ENCODE measurements around the gene LILRA2. TPM values are rescaled to one million over a fixed set of nuclear protein-coding genes. Genes with fewer than 3 reads are reported as not detected.

Gene LILRA2
- total and polyA plus RNA-seq, 10 of the 15 experiments (the other 5 are each of a cell fraction or from before 2014, with no cell fraction given), result 0.16 to 1.8 (median 0.43) TPM

DNA sequence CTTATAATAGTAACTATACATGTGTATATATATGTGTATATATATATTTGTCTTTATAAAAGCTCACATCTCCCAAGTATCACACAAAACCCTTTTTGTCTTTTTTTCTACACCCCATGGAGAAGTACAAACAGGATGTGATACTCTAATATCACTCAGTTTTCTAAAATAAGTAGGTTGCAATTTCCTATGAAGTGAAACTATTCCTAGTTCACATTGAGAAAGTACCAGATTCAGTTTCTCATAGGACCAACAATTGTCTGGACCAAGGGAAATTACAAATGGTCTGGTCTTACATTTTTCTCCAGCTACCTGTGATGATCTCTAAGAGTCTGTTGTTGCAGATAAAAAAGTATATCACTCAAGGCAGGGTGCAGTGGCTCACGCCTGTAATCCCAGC is 38.8 kb downstream of the LILRA2 start:
- peaks cover 17% of the 10 kb centered on the region for H3K9me3 ChIP-seq (replicated peaks; ENCODE audit: control insufficient read depth, insufficient read depth, low read length)
- no peak overlapping the region for H2AFZ ChIP-seq (ENCODE audit: control insufficient read depth, low read depth, low read length)
- 100% methylated on average over 1 of the region's 1 CpG for WGBS (ENCODE audit: insufficient coverage, insufficient replicate concordance, low lambda C conversion rate, missing lambda C conversion rate)
- H3K27ac ChIP-seq (ENCODE audit: control insufficient read depth, insufficient read depth), result peak overlapping the region; percentile 79
- H3K9ac ChIP-seq (ENCODE audit: control insufficient read depth, insufficient read depth, low read length), result no peak overlapping the region
- peak overlapping the region; percentile 4; the same call in 1 of the 2 replicates for H3K4me2 ChIP-seq (ENCODE audit: control insufficient read depth, insufficient read depth)
- no peak for DNase-seq (ENCODE audit: low read depth, low spot score)
- in situ Hi-C loops (cut with MboI), result no loop called here
- no peaks in the 10 kb centered on the region for H3K36me3 ChIP-seq (ENCODE audit: control insufficient read depth in 2 of 2, insufficient read depth in 2 of 2, low read length in 1 of 2)
- intact Hi-C loops (cut with micrococcal nuclease; ENCODE audit: unreplicated experiment), result loop anchor here (10.0 kb wide), 1 partner anchor 772 kb away; the partner anchor contains the start of genes RPL28 and TMEM238
- ChIA-PET SMC1A (ENCODE audit: uncharacterized antibody, unreplicated experiment) (interaction anchor here (2.0 kb wide), 1 partner anchor 61 kb away, joined by 6 read pairs; no protein-coding TSS in a partner anchor), POLR2A (interaction anchor here (0.6 kb wide), 1 partner anchor 14 kb away, joined by 3 read pairs; no protein-coding TSS in a partner anchor), RAD21 (ENCODE audit: unreplicated experiment) (no interaction called here), CTCF (interaction anchor here (0.6 kb wide), 1 partner anchor 1702 kb away, joined by 3 read pairs; the partner anchor contains the start of gene ZSCAN5A)
- no peak for ATAC-seq
- no peak overlapping the region for H3K4me3 ChIP-seq
- no peaks in the 10 kb centered on the region for H3K27me3 ChIP-seq (replicated peaks in 1 of 2; ENCODE audit: control insufficient read depth in 2 of 2, insufficient read depth in 2 of 2, low read length in 1 of 2)
- FAIRE-seq, result no peak
- BruUV-seq (replicated peaks), result no TSS peak
- H4K20me1 ChIP-seq (ENCODE audit: control insufficient read depth, insufficient read depth), result no peaks in the 10 kb centered on the region
- H3K79me2 ChIP-seq (ENCODE audit: control insufficient read depth, insufficient read depth, low read length), result peaks cover 9% of the 10 kb centered on the region
- peaks cover 26% of the 10 kb centered on the region for H3K4me1 ChIP-seq (ENCODE audit: control insufficient read depth, insufficient read depth, low read length)
- TF ChIP-seq BMI1 (IDR thresholded peaks at IDR 0.05; ENCODE audit: borderline replicate concordance), result no peak
- TF ChIP-seq MEF2A (IDR thresholded peaks at IDR 0.05; ENCODE audit: insufficient read depth, low read depth, low read length), result peak; percentile 60; the same call in 1 of the 2 replicates
- TF ChIP-seq JUNB (IDR thresholded peaks at IDR 0.05), result peak; percentile 24; the same call in 1 of the 2 replicates
- TF ChIP-seq, protein P1, sequence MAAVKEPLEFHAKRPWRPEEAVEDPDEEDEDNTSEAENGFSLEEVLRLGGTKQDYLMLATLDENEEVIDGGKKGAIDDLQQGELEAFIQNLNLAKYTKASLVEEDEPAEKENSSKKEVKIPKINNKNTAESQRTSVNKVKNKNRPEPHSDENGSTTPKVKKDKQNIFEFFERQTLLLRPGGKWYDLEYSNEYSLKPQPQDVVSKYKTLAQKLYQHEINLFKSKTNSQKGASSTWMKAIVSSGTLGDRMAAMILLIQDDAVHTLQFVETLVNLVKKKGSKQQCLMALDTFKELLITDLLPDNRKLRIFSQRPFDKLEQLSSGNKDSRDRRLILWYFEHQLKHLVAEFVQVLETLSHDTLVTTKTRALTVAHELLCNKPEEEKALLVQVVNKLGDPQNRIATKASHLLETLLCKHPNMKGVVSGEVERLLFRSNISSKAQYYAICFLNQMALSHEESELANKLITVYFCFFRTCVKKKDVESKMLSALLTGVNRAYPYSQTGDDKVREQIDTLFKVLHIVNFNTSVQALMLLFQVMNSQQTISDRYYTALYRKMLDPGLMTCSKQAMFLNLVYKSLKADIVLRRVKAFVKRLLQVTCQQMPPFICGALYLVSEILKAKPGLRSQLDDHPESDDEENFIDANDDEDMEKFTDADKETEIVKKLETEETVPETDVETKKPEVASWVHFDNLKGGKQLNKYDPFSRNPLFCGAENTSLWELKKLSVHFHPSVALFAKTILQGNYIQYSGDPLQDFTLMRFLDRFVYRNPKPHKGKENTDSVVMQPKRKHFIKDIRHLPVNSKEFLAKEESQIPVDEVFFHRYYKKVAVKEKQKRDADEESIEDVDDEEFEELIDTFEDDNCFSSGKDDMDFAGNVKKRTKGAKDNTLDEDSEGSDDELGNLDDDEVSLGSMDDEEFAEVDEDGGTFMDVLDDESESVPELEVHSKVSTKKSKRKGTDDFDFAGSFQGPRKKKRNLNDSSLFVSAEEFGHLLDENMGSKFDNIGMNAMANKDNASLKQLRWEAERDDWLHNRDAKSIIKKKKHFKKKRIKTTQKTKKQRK (IDR thresholded peaks at IDR 0.05; ENCODE audit: low read depth, low read length), result no peak
- TF ChIP-seq IKZF1 (conservative IDR thresholded peaks at IDR 0.05), result peak; percentile 60
- TF ChIP-seq MYC (IDR thresholded peaks at IDR 0.05; ENCODE audit: insufficient read depth, insufficient read length, insufficient replicate concordance, low read length, severe bottlenecking), result no peak
- TF ChIP-seq NFIC (IDR thresholded peaks at IDR 0.05; ENCODE audit: low read depth, low read length), result peak; percentile 47; the same call in 1 of the 2 replicates
- TF ChIP-seq FOXK2 (IDR thresholded peaks at IDR 0.05), result no peak
- TF ChIP-seq IKZF2 (IDR thresholded peaks at IDR 0.05), result peak; percentile 59 to 77; a peak in 3 of 4 replicates
- no peak for TF ChIP-seq ZZZ3 (IDR thresholded peaks at IDR 0.05; ENCODE audit: control insufficient read depth, insufficient read length, low read depth)
- 0 out of 2 replicates have a peak, but pooled peaks have one; percentile 13 for TF ChIP-seq MTA2 (IDR thresholded peaks at IDR 0.05; ENCODE audit: low read depth)
- peak; percentile 13; the same call in 1 of the 2 replicates for TF ChIP-seq RUNX3 (IDR thresholded peaks at IDR 0.05; ENCODE audit: low read length)
- peak; percentile 38 for TF ChIP-seq MEF2B (IDR thresholded peaks at IDR 0.05; ENCODE audit: partially characterized antibody, poor library complexity, severe bottlenecking)
- peak; percentile 46; the same call in 1 of the 2 replicates for TF ChIP-seq SPI1 (IDR thresholded peaks at IDR 0.05; ENCODE audit: borderline replicate concordance, insufficient read depth, low read depth, low read length)
- TF ChIP-seq CBX5 (IDR thresholded peaks at IDR 0.05; ENCODE audit: low read depth), result no peak
- no peak for TF ChIP-seq NFXL1 (IDR thresholded peaks at IDR 0.05; ENCODE audit: borderline replicate concordance)
- TF ChIP-seq RELB (IDR thresholded peaks at IDR 0.05; ENCODE audit: low read depth), result peak; percentile 59; the same call in 1 of the 2 replicates
- TF ChIP-seq JUND (IDR thresholded peaks at IDR 0.05; ENCODE audit: low read depth, low read length), result no peak
- 0 out of 2 replicates have a peak, but pooled peaks have one; percentile 29 for TF ChIP-seq DPF2 (IDR thresholded peaks at IDR 0.05)
- TF ChIP-seq GABPA (IDR thresholded peaks at IDR 0.05; ENCODE audit: low read depth), result no peak
- no peak for TF ChIP-seq EGR1 (IDR thresholded peaks at IDR 0.05; ENCODE audit: borderline replicate concordance in 1 of 2, low read depth in 2 of 2, low read length in 2 of 2)

All from GM12878 (cell line).